Measurements from ENCODE around the gene CLDN15. TPM values are rescaled to one million over a fixed set of nuclear protein-coding genes. Genes with fewer than 3 reads are reported as not detected.
"Not testable (repeated sequence)": the region's sequence is repeated elsewhere in the genome, so short reads cannot be mapped to it uniquely, and the experiment has no call there.

CLDN15 gene
- total RNA-seq (2021; fragmentation: NEBNext Ultra II Directional; extraction: Animal tissue kit (Norgen Biotek cat#: 25700)) = 1 to 10 TPM; 2.0 to 3.5 (median 2.9) TPM
- long read RNA-seq, partial matches to known transcripts = 1 of 2 reads
- long read RNA-seq, other reads (novel, unspliced or antisense) = 0 of 2 reads

DNA sequence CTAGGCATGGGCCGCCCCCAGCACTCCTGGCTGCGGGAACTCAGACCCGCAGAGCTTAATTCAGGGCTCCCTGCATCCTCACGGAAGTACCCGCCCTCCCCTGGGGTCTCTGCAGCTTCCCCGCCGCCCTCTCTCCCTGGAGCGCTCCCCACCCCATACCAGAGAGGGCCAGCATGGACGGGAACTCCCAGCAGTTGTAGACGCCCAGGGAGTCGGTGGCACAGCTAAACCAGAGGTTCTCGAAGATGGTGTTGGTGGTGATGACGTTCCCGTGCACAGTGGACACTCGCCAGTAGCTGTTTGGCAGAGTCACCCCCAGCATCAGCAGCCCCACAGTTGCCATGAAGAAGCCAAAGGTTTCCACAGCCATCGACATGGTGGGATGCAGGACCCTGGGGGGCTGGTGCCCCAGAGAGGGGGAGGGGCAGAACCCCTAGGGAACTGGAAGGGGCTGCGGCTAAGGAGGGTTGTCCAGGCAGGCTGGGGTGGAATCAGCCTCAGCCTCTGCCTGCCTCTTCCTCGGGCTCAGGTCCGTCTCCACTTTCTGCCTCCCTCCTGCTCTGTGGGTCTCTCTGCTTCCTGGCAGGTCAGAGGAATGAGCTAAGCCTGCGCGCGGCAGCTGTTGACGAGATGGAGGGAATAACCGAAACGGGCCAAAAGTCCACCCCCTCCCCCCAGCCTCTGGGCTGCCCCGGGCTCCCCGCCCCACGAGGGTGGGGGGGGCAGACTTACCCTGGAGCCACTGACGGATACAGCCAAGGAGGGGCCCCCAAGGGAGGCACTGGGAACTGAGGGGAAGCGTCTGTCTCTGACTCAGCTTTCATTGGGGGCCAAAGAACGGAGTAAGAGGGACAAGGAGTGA lies at the start of gene CLDN15:
CLDN15 (minus strand) TSS at position 597 of the 862 bp plus-strand sequence; CDS start at position 376, 221 bp downstream.
- no peak for DNase-seq
- Mint-ChIP-seq H3K27ac (peak within 1 kb of the TSS; percentile 55; the same call in 1 of the 2 replicates), H3K4me3 (no peak within 1 kb of the TSS), H3K4me1 (ENCODE audit: low read depth) (peaks cover 7% of the 10 kb centered on the region; the same call in 1 of the 2 replicates), H3K9me3 (no peaks in the 10 kb centered on the region), H3K27me3 (ENCODE audit: insufficient read depth) (no peaks in the 10 kb centered on the region; the same call in none of the 2 replicates), H3K36me3 (ENCODE audit: low read depth) (no peaks in the 10 kb centered on the region)
- TF ChIP-seq, protein P1, sequence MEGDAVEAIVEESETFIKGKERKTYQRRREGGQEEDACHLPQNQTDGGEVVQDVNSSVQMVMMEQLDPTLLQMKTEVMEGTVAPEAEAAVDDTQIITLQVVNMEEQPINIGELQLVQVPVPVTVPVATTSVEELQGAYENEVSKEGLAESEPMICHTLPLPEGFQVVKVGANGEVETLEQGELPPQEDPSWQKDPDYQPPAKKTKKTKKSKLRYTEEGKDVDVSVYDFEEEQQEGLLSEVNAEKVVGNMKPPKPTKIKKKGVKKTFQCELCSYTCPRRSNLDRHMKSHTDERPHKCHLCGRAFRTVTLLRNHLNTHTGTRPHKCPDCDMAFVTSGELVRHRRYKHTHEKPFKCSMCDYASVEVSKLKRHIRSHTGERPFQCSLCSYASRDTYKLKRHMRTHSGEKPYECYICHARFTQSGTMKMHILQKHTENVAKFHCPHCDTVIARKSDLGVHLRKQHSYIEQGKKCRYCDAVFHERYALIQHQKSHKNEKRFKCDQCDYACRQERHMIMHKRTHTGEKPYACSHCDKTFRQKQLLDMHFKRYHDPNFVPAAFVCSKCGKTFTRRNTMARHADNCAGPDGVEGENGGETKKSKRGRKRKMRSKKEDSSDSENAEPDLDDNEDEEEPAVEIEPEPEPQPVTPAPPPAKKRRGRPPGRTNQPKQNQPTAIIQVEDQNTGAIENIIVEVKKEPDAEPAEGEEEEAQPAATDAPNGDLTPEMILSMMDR (IDR thresholded peaks at IDR 0.05) = no peak

DNA sequence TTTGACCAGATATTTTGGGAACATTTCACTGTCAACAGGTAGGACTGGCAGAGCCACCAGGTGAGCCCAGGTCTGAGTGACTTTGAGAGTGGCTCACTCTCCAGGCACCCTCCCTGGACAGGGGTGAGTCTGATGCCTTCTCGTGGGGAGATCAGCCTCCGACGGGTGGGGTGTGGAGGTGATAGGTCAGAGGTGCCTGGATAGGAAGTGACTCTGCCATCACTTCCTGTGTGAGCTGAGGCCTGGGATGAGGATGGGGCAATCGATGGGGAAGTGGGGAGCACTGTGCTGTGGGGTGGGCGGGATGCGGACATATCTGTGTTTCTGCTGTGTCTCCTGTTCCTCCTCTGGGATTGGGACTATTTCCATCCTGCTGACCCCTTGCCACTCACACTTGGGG lies 49.4 kb upstream of the CLDN15 start:
- Mint-ChIP-seq H3K36me3 (ENCODE audit: low read depth) (no peaks in the 10 kb centered on the region), H3K9me3 (no peaks in the 10 kb centered on the region), H3K4me1 (ENCODE audit: low read depth) (0 out of 2 replicates have a peak, but pooled peaks cover 5% of the 10 kb centered on the region), H3K27ac (no peak overlapping the region), H3K4me3 (no peak overlapping the region), H3K27me3 (ENCODE audit: insufficient read depth) (peaks cover 47% of the 10 kb centered on the region)
- TF ChIP-seq, protein P1 (IDR thresholded peaks at IDR 0.05) = no peak
- no peak for DNase-seq

DNA sequence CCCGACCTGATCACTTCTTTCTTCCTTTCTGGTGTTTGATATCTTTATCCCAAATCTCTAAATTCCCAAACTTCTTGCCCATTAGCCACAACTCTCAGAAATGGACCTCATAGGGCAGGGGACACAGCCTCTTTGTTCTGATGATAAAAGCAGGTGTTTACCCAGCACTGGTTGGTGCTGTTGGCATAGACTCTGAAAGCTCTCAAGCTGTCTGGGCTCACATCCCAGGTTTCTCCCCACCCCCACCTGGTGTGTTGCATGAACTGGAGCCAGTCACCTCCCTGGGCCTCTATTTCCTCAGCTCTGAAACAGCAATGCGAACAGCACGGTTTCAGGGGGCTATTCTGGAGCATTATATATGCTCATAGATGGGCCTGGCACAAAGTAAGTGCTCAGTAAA lies 48.3 kb upstream of the CLDN15 start:
- not testable (repeated sequence) for H3K4me3 Mint-ChIP-seq; H3K4me1 Mint-ChIP-seq (ENCODE audit: low read depth); DNase-seq; H3K27ac Mint-ChIP-seq; H3K9me3 Mint-ChIP-seq; H3K36me3 Mint-ChIP-seq (ENCODE audit: low read depth)
- H3K27me3 Mint-ChIP-seq (ENCODE audit: insufficient read depth) = peaks cover 49% of the 10 kb centered on the region

- TF ChIP-seq, protein P1 (IDR thresholded peaks at IDR 0.05) = no peak
- Mint-ChIP-seq H3K4me3 (no peak overlapping the region), H3K27me3 (ENCODE audit: insufficient read depth) (peaks cover 47% of the 10 kb centered on the region), H3K4me1 (ENCODE audit: low read depth) (no peaks in the 10 kb centered on the region), H3K9me3 (no peaks in the 10 kb centered on the region), H3K27ac (no peak overlapping the region), H3K36me3 (ENCODE audit: low read depth) (no peaks in the 10 kb centered on the region)
- DNase-seq = no peak
Measured at GRCh38 chr7:101285171-101285570, 47.6 kb upstream of the CLDN15 start.

- not testable (repeated sequence) for H3K4me1 Mint-ChIP-seq (ENCODE audit: low read depth); H3K9me3 Mint-ChIP-seq; H3K27ac Mint-ChIP-seq; DNase-seq; H3K36me3 Mint-ChIP-seq (ENCODE audit: low read depth); H3K4me3 Mint-ChIP-seq
- H3K27me3 Mint-ChIP-seq (ENCODE audit: insufficient read depth) = peaks cover 32% of the 10 kb centered on the region
Measured at GRCh38 chr7:101280912-101281311, 43.3 kb upstream of the CLDN15 start.

DNA sequence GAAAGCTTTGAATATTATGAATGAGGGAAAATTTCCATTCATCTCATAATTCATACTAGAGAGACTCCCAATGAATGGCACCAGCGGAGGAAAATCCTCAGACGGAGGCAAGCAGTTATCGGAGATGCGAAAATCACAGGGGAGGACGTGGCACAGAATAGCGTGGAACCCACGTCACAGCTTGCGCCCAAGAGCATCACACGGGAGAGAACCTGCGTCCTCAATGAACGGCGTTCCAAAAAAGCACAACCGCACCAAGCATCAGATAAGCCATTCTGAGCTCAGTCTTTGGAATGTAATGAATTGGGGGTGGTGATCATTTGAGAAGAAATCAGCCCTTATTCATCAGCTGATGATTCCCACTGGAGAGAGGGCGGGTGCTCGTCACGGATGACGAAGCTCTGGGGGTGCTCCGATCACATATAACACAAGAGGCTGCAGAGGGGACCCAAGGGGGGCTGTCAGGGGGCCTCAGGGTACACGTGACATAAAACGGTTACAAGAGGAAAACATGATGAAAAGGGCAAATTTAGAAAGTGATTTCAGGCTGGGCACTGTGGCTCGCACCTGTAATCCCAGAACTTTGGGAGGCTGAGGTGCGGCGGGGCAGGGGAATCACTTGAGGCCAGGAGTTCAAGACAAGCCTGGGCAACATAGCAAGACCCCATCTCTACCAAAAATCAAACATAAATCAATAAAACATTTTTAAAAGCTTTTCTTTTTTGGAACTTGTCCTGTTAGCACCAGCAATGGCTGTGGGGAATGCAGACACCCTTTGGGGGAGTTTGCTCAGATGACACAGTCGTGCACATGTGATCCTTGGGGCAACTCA lies 41.1 kb upstream of the CLDN15 start:
- Mint-ChIP-seq H3K4me1 (ENCODE audit: low read depth) (peaks cover 7% of the 10 kb centered on the region; the same call in 1 of the 2 replicates), H3K9me3 (no peaks in the 10 kb centered on the region), H3K36me3 (ENCODE audit: low read depth) (no peaks in the 10 kb centered on the region), H3K4me3 (no peak overlapping the region), H3K27ac (no peak overlapping the region), H3K27me3 (ENCODE audit: insufficient read depth) (peaks cover 35% of the 10 kb centered on the region)
- DNase-seq = no peak
- TF ChIP-seq, protein P1 (IDR thresholded peaks at IDR 0.05) = no peak
